Astrocyte (in vitro differentiated cells and primary cell): ENCODE measurements around the gene SYT3. TPM values are rescaled to one million over a fixed set of nuclear protein-coding genes. Genes with fewer than 3 reads are reported as not detected.

ENCODE experiments used
- DNase-seq: peaks from one replicate; pipeline ENCODE4 v3.0.0-alpha.2; 2010; ENCODE audit warnings: low read depth
- FAIRE-seq: peaks from 2 replicates; lab custom pipeline; 2011; peaks lifted over from hg19 to GRCh38; lab: Jason Lieb, UNC
- H2AFZ ChIP-seq: 2 replicates; pipeline ENCODE4 v1.6.0; 2012; ENCODE audit warnings: low read depth, low read length, inconsistent platforms
- H3K27ac ChIP-seq: 2 replicates; pipeline ENCODE4 v1.5.1; 2011; ENCODE audit warnings: low read depth, low read length, inconsistent platforms
- H3K27me3 ChIP-seq: 2 replicates; pipeline ENCODE4 v1.6.0; 2011; ENCODE audit warnings: low read length, inconsistent platforms; ENCODE audit not compliant: insufficient read depth
- H3K36me3 ChIP-seq: 2 replicates; pipeline ENCODE4 v1.5.1; 2011; ENCODE audit warnings: low read length, inconsistent platforms; ENCODE audit not compliant: insufficient read depth
- H3K4me1 ChIP-seq: 2 replicates; pipeline ENCODE4 v1.5.1; 2011; ENCODE audit warnings: low read length, inconsistent platforms; ENCODE audit not compliant: insufficient read depth
- H3K4me2 ChIP-seq: 2 replicates; pipeline ENCODE4 v1.6.0; 2012; ENCODE audit warnings: low read length, inconsistent platforms
- H3K4me3 ChIP-seq: 2 replicates; pipeline ENCODE4 v1.5.1; 2011; ENCODE audit warnings: low read depth, mild to moderate bottlenecking, low read length, inconsistent platforms; ENCODE audit not compliant: insufficient read depth
- H3K79me2 ChIP-seq: 2 replicates; pipeline ENCODE4 v1.6.0; 2012; ENCODE audit warnings: mild to moderate bottlenecking, low read length, inconsistent platforms; ENCODE audit not compliant: insufficient read depth
- H3K9ac ChIP-seq: 2 replicates; pipeline ENCODE4 v1.6.0; 2012; ENCODE audit warnings: mild to moderate bottlenecking, low read length, inconsistent platforms
- H3K9me3 ChIP-seq: 2 replicates; pipeline ENCODE4 v1.5.1; 2012; ENCODE audit warnings: low read depth, mild to moderate bottlenecking, low read length, inconsistent platforms; ENCODE audit not compliant: insufficient read depth
- H4K20me1 ChIP-seq: 2 replicates; pipeline ENCODE4 v1.6.0; 2012; ENCODE audit warnings: low read length, inconsistent platforms; ENCODE audit not compliant: insufficient read depth
- H3K27ac Mint-ChIP-seq: one replicate; pipeline ENCODE4 v1.8.0; 2021; ENCODE audit warnings: mild to moderate bottlenecking, mixed read lengths; ENCODE audit not compliant: unreplicated experiment
- H3K27me3 Mint-ChIP-seq: one replicate; pipeline ENCODE4 v1.8.0; 2021; ENCODE audit warnings: low read depth, mixed read lengths; ENCODE audit not compliant: unreplicated experiment
- H3K36me3 Mint-ChIP-seq: one replicate; pipeline ENCODE4 v1.8.0; 2021; ENCODE audit warnings: low read depth, mixed read lengths; ENCODE audit not compliant: unreplicated experiment
- H3K4me1 Mint-ChIP-seq: one replicate; pipeline ENCODE4 v1.8.0; 2021; ENCODE audit warnings: low read depth, mixed read lengths; ENCODE audit not compliant: unreplicated experiment
- H3K4me3 Mint-ChIP-seq: one replicate; pipeline ENCODE4 v1.8.0; 2021; ENCODE audit warnings: mild to moderate bottlenecking, moderate library complexity, mixed read lengths; ENCODE audit not compliant: unreplicated experiment
- H3K9me3 Mint-ChIP-seq: one replicate; pipeline ENCODE4 v1.8.0; 2021; ENCODE audit warnings: mild to moderate bottlenecking, mixed read lengths; ENCODE audit not compliant: unreplicated experiment
- CTCF ChIP-seq: IDR thresholded peaks from 2 replicates; pipeline ENCODE4 v1.5.1; 2011; ENCODE audit warnings: low read depth, mild to moderate bottlenecking, inconsistent platforms, low read length, moderate library complexity; ENCODE audit not compliant: insufficient read depth
- EZH2 ChIP-seq: IDR thresholded peaks from 2 replicates; pipeline ENCODE4 v1.6.1; 2012; ENCODE audit warnings: mild to moderate bottlenecking, low read length, inconsistent platforms; ENCODE audit not compliant: insufficient read depth
- total RNA-seq: library from RNA; stranded (reverse); gene quantifications from 2 replicates; pipeline ENCODE4 v1.2.1, GENCODE V29; 2021

The SYT3 gene
- total RNA-seq, 1 donor from 2014 or later: not detected

- H3K27me3 Mint-ChIP-seq: no peaks in the 10 kb centered on the region
- FAIRE-seq: no peak
- Histone ChIP-seq H3K27me3 (no peaks in the 10 kb centered on the region), H3K27ac (no peak overlapping the region), H4K20me1 (no peaks in the 10 kb centered on the region), H2AFZ (no peak overlapping the region), H3K79me2 (no peaks in the 10 kb centered on the region), H3K4me3 (no peak overlapping the region), H3K36me3 (no peaks in the 10 kb centered on the region), H3K4me1 (no peaks in the 10 kb centered on the region), H3K9ac (no peak overlapping the region), H3K9me3 (no peaks in the 10 kb centered on the region), H3K4me2 (no peak overlapping the region)
- no peak for TF ChIP-seq EZH2
- TF ChIP-seq CTCF: no peak
- H3K4me3 Mint-ChIP-seq: no peak overlapping the region
- H3K36me3 Mint-ChIP-seq: no peaks in the 10 kb centered on the region
- no peaks in the 10 kb centered on the region for H3K4me1 Mint-ChIP-seq
- no peak overlapping the region for H3K27ac Mint-ChIP-seq
- peaks cover 18% of the 10 kb centered on the region for H3K9me3 Mint-ChIP-seq
- DNase-seq: no peak
These were observed 37.6 kb downstream of the SYT3 start for GRCh38 chr19:50602089-50602422.

- Histone ChIP-seq H3K36me3 (no peaks in the 10 kb centered on the region), H3K9me3 (no peaks in the 10 kb centered on the region), H3K79me2 (no peaks in the 10 kb centered on the region), H3K4me2 (no peak overlapping the region), H3K27me3 (no peaks in the 10 kb centered on the region), H3K27ac (no peak overlapping the region), H3K4me1 (no peaks in the 10 kb centered on the region), H4K20me1 (no peaks in the 10 kb centered on the region), H3K9ac (no peak overlapping the region), H2AFZ (no peak overlapping the region), H3K4me3 (no peak overlapping the region)
- Mint-ChIP-seq H3K27me3 (no peaks in the 10 kb centered on the region), H3K9me3 (peaks cover 19% of the 10 kb centered on the region), H3K27ac (no peak overlapping the region), H3K4me1 (no peaks in the 10 kb centered on the region), H3K4me3 (no peak overlapping the region), H3K36me3 (no peaks in the 10 kb centered on the region)
- TF ChIP-seq EZH2: no peak
- FAIRE-seq (no peak), DNase-seq (no peak)
These were observed 38.1 kb downstream of the SYT3 start for GRCh38 chr19:50601407-50602088.

- Mint-ChIP-seq H3K27me3 (no peaks in the 10 kb centered on the region), H3K4me1 (no peaks in the 10 kb centered on the region), H3K36me3 (no peaks in the 10 kb centered on the region), H3K9me3 (peaks cover 12% of the 10 kb centered on the region), H3K4me3 (no peak overlapping the region), H3K27ac (no peak overlapping the region)
- Histone ChIP-seq H3K79me2 (no peaks in the 10 kb centered on the region), H3K9ac (no peak overlapping the region), H3K4me1 (no peaks in the 10 kb centered on the region), H3K36me3 (no peaks in the 10 kb centered on the region), H2AFZ (no peak overlapping the region), H3K27ac (no peak overlapping the region), H3K9me3 (no peaks in the 10 kb centered on the region), H3K4me2 (no peak overlapping the region), H4K20me1 (no peaks in the 10 kb centered on the region), H3K4me3 (no peak overlapping the region), H3K27me3 (no peaks in the 10 kb centered on the region)
- DNase-seq (no peak), FAIRE-seq (no peak)
- TF ChIP-seq EZH2: no peak
- TF ChIP-seq CTCF: no peak
These were observed 40.3 kb downstream of the SYT3 start for GRCh38 chr19:50599427-50599826.
